Left ventricle myocardium inferior (tissue), 1 donor: Measurements from ENCODE around the gene C7orf57. TPM values are rescaled to one million over a fixed set of nuclear protein-coding genes. Genes with fewer than 3 reads are reported as not detected.

Source experiments
- DNase-seq: peaks from one replicate; pipeline ENCODE4 v3.0.0-alpha.2; 2020
- H3K27ac ChIP-seq: fragments of 200-600 bp; replicated peaks from 2 replicates; pipeline ENCODE4 v1.8.0; 2021
- H3K27me3 ChIP-seq: fragments of 200-600 bp; 2 replicates; pipeline ENCODE4 v1.8.0; 2021; ENCODE audit warnings: low read depth
- H3K36me3 ChIP-seq: fragments of 200-600 bp; 2 replicates; pipeline ENCODE4 v1.8.0; 2021
- H3K4me1 ChIP-seq: fragments of 200-600 bp; 2 replicates; pipeline ENCODE4 v1.8.0; 2021
- H3K4me3 ChIP-seq: fragments of 200-600 bp; 2 replicates; pipeline ENCODE4 v1.8.0; 2021; ENCODE audit warnings: mild to moderate bottlenecking, moderate library complexity
- H3K9me3 ChIP-seq: fragments of 200-600 bp; replicated peaks from 2 replicates; pipeline ENCODE4 v1.8.0; 2021
- CTCF ChIP-seq: fragments of 200-600 bp; IDR thresholded peaks from 2 replicates; pipeline ENCODE4 v1.8.0; 2021; ENCODE audit warnings: antibody characterized with exemption, mild to moderate bottlenecking, borderline replicate concordance
- intact Hi-C: fragments of 100-400 bp; cut with micrococcal nuclease; formaldehyde crosslinking; loops from one replicate; pipeline ENCODE4 v1.11.0; 2022
- total RNA-seq: library from RNA; stranded (reverse); fragmentation: NEBNext Ultra II Directional; extraction: Animal tissue kit (Norgen Biotek cat#: 25700); gene quantifications from one replicate; pipeline ENCODE4 v1.2.1, GENCODE V29; 2021
- donor health status: DM: no; HTN: yes; CAD: no; lungs with severe emphysema.

C7orf57 gene
- total RNA-seq, 1 donor from 2014 or later = not detected

GRCh38 chr7:48098846-48099245, 63.5 kb downstream of the C7orf57 start:
- H3K27ac ChIP-seq = no peak overlapping the region
- intact Hi-C loops = no loop called here

GRCh38 chr7:48099781-48100180, 64.4 kb downstream of the C7orf57 start:
- no peaks in the 10 kb centered on the region for H3K27me3 ChIP-seq
- no peaks in the 10 kb centered on the region for H3K9me3 ChIP-seq
- intact Hi-C loops = no loop called here
- TF ChIP-seq CTCF = no peak
- no peak for DNase-seq
- no peak overlapping the region for H3K27ac ChIP-seq
- peaks cover 27% of the 10 kb centered on the region for H3K4me1 ChIP-seq
- H3K36me3 ChIP-seq = peaks cover 79% of the 10 kb centered on the region
- no peak overlapping the region for H3K4me3 ChIP-seq

More at GRCh38 chr7:48098846-48099245, 63.5 kb downstream of the C7orf57 start:
- peaks cover 27% of the 10 kb centered on the region for H3K4me1 ChIP-seq
- H3K27me3 ChIP-seq = no peaks in the 10 kb centered on the region
- H3K4me3 ChIP-seq = no peak overlapping the region
- H3K36me3 ChIP-seq = peaks cover 79% of the 10 kb centered on the region
- no peaks in the 10 kb centered on the region for H3K9me3 ChIP-seq
- no peak for DNase-seq
- TF ChIP-seq CTCF = no peak

DNA sequence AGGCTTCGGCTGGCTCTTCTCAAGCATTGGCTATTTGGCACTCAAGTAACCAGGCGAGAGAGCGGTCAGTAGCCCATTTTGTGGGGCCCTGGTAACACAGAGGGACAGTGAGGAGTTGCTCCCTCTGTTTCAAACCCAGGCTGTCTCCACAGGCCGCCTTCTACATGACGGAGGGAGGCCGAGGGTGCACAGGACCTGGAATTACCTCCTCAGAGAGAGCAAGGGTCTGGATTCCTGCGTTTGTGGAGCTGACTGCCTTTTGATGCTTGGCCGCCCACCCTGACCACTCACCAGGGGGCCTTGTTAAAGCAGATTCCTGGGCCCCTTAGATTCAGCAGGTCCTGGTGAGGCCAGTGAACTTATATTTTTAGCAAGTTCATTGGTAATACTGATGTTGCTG, 66.0 kb downstream of the C7orf57 start:
- Histone ChIP-seq H3K36me3 (peaks cover 78% of the 10 kb centered on the region), H3K27me3 (no peaks in the 10 kb centered on the region), H3K9me3 (no peaks in the 10 kb centered on the region), H3K4me3 (no peak overlapping the region), H3K27ac (no peak overlapping the region), H3K4me1 (peaks cover 19% of the 10 kb centered on the region)
- DNase-seq = no peak
- no peak for TF ChIP-seq CTCF
- intact Hi-C loops = no loop called here

DNA sequence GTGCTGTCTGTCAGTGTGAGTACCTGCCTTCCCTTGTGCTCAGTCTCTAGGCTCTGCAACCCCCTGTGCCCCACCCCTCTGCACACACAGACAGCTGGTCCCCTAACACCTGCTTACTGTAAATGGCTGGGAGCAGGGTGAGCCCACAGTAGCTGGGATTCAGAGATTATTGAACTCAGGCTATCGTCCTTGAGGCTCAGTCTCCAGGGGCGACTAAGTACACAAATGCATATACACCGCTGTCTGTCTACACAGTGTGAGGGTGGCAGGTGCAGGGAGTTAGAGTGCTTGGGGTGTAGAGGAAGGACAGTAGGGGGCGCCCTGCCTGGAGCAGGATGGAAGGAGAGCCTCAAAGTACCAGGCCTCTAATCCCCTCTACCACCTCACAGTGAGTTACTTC, 66.6 kb downstream of the C7orf57 start:
- Histone ChIP-seq H3K9me3 (no peaks in the 10 kb centered on the region), H3K27ac (no peak overlapping the region)
- intact Hi-C loops = no loop called here

DNA sequence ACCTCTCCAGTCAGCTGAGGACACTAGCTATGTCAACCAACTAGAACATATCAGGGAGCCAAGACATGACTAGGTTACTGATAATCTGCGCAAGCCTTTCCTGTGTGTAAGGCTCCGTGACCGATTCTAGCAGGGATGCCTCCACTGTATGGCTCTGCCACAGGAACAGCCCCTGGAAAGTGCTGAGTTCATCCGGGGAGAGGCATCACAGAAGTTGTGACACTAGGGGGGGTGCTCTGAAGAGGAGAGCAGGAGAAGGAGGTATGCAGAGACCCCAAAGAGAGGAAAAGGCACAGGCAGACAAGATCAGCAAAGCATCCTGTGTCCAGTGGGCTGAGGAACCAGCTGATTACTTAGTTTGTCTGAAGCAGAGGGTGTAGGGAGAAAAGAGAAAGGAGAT, 67.2 kb downstream of the C7orf57 start:
- intact Hi-C loops = no loop called here
- Histone ChIP-seq H3K4me3 (no peak overlapping the region), H3K27me3 (no peaks in the 10 kb centered on the region), H3K27ac (no peak overlapping the region), H3K36me3 (peaks cover 84% of the 10 kb centered on the region), H3K9me3 (no peaks in the 10 kb centered on the region), H3K4me1 (peaks cover 14% of the 10 kb centered on the region)
- TF ChIP-seq CTCF = no peak
- DNase-seq = no peak

More for the DNA sequence above, 66.6 kb downstream of the C7orf57 start:
- peaks cover 19% of the 10 kb centered on the region for H3K4me1 ChIP-seq
- H3K4me3 ChIP-seq = no peak overlapping the region
- peaks cover 79% of the 10 kb centered on the region for H3K36me3 ChIP-seq
- H3K27me3 ChIP-seq = no peaks in the 10 kb centered on the region
- DNase-seq = no peak
- no peak for TF ChIP-seq CTCF

GRCh38 chr7:48105045-48105444, 69.7 kb downstream of the C7orf57 start:
- DNase-seq = no peak
- Histone ChIP-seq H3K4me1 (no peaks in the 10 kb centered on the region), H3K4me3 (no peak overlapping the region), H3K27ac (no peak overlapping the region), H3K9me3 (no peaks in the 10 kb centered on the region), H3K36me3 (peaks cover 87% of the 10 kb centered on the region), H3K27me3 (no peaks in the 10 kb centered on the region)
- intact Hi-C loops = no loop called here
- no peak for TF ChIP-seq CTCF
